ENCODE data around the gene RASGRF2. TPM values are rescaled to one million over a fixed set of nuclear protein-coding genes. Genes with fewer than 3 reads are reported as not detected.

RASGRF2 gene
- total and polyA plus RNA-seq, 2 of the 13 experiments (the other 11 are each of a cell fraction or from before 2014, with no cell fraction given): 23.6 to 29.0 TPM

- TF ChIP-seq ZNF687 (CRISPR knock-in tag; IDR thresholded peaks at IDR 0.05) (no peak), ZNF414 (CRISPR knock-in tag; IDR thresholded peaks at IDR 0.05) (no peak), SAFB2 (CRISPR knock-in tag; IDR thresholded peaks at IDR 0.05; ENCODE audit: borderline replicate concordance, low read depth) (peak; percentile 77; the same call in 1 of the 2 replicates), ZNF737 (CRISPR knock-in tag; IDR thresholded peaks at IDR 0.05; ENCODE audit: borderline replicate concordance) (no peak), ZNF556 (CRISPR knock-in tag; IDR thresholded peaks at IDR 0.05; ENCODE audit: borderline replicate concordance) (peak; percentile 0; the same call in 1 of the 2 replicates), ZBTB2 (CRISPR knock-in tag; IDR thresholded peaks at IDR 0.05; ENCODE audit: low read depth) (peak; percentile 51; the same call in 1 of the 2 replicates), TBX2 (CRISPR knock-in tag; IDR thresholded peaks at IDR 0.05; ENCODE audit: borderline replicate concordance) (no peak), ZNF589 (CRISPR knock-in tag; conservative IDR thresholded peaks at IDR 0.05) (no peak), CCDC6 (CRISPR knock-in tag; IDR thresholded peaks at IDR 0.05) (peak; percentile 34; the same call in 1 of the 2 replicates), HOXA3 (CRISPR knock-in tag; IDR thresholded peaks at IDR 0.05) (peak; percentile 16; the same call in 1 of the 2 replicates), POGK (CRISPR knock-in tag; conservative IDR thresholded peaks at IDR 0.05) (no peak), PHF20 (CRISPR knock-in tag; IDR thresholded peaks at IDR 0.05) (peak; percentile 59), ZNF574 (CRISPR knock-in tag; IDR thresholded peaks at IDR 0.05) (peak; percentile 49; the same call in 1 of the 2 replicates), ZNF234 (CRISPR knock-in tag; conservative IDR thresholded peaks at IDR 0.05) (no peak), ZC3H13 (CRISPR knock-in tag; IDR thresholded peaks at IDR 0.05) (no peak), SALL1 (CRISPR knock-in tag; IDR thresholded peaks at IDR 0.05) (0 out of 2 replicates have a peak, but pooled peaks have one; percentile 14), SMARCC2 (IDR thresholded peaks at IDR 0.05) (no peak), HDAC2 (CRISPR knock-in tag; IDR thresholded peaks at IDR 0.05) (0 out of 2 replicates have a peak, but pooled peaks have one; percentile 34)
Measured at GRCh38 chr5:80959768-80960442, at the start of gene RASGRF2 (continued).

Measured in HepG2 (cell line).